Left ventricle myocardium superior (tissue), 1 donor: ENCODE measurements around the gene DAAM1. TPM values are rescaled to one million over a fixed set of nuclear protein-coding genes. Genes with fewer than 3 reads are reported as not detected.
A peak's percentile ranks its signal among the peaks of the same experiment; 100 is the strongest.

Source experiments
- ATAC-seq: fragments of 200-7000 bp; cut with Tn5 transposase; one replicate; pipeline ENCODE4 v1.9.1; 2020; ENCODE audit warnings: mild to moderate bottlenecking, moderate library complexity
- DNase-seq: peaks from one replicate; pipeline ENCODE4 v3.0.0-alpha.2; 2020
- intact Hi-C: fragments of 100-400 bp; cut with micrococcal nuclease; formaldehyde crosslinking; loops from one replicate; pipeline ENCODE4 v1.11.0; 2022
- total RNA-seq: library from RNA; stranded (reverse); fragmentation: NEBNext Ultra II Directional; extraction: Animal tissue kit (Norgen Biotek cat#: 25700); gene quantifications from one replicate; pipeline ENCODE4 v1.2.1, GENCODE V29; 2021
- donor health status: DM: no; HTN: yes; CAD: no; lungs with severe emphysema.

Gene DAAM1
- total RNA-seq, 1 donor from 2014 or later: 111 TPM

GRCh38 chr14:59247801-59248584 is 59.5 kb downstream of the DAAM1 start:
- no peak for DNase-seq
- ATAC-seq: no peak
- intact Hi-C loops: no loop called here

- intact Hi-C loops: no loop called here
- ATAC-seq: no peak
- DNase-seq: no peak
These were observed 60.6 kb downstream of the DAAM1 start for GRCh38 chr14:59249029-59249428.

GRCh38 chr14:59251811-59252771 is 63.6 kb downstream of the DAAM1 start:
- no peak for ATAC-seq

GRCh38 chr14:59252772-59253500 is 64.5 kb downstream of the DAAM1 start:
- intact Hi-C loops: no loop called here
- ATAC-seq (no peak), DNase-seq (no peak)

More at GRCh38 chr14:59251811-59252771, 63.6 kb downstream of the DAAM1 start:
- DNase-seq: no peak
- intact Hi-C loops: no loop called here

- intact Hi-C loops: no loop called here
- ATAC-seq (peak; percentile 32), DNase-seq (no peak)
These were observed 65.1 kb downstream of the DAAM1 start for GRCh38 chr14:59253527-59253926.

DNA sequence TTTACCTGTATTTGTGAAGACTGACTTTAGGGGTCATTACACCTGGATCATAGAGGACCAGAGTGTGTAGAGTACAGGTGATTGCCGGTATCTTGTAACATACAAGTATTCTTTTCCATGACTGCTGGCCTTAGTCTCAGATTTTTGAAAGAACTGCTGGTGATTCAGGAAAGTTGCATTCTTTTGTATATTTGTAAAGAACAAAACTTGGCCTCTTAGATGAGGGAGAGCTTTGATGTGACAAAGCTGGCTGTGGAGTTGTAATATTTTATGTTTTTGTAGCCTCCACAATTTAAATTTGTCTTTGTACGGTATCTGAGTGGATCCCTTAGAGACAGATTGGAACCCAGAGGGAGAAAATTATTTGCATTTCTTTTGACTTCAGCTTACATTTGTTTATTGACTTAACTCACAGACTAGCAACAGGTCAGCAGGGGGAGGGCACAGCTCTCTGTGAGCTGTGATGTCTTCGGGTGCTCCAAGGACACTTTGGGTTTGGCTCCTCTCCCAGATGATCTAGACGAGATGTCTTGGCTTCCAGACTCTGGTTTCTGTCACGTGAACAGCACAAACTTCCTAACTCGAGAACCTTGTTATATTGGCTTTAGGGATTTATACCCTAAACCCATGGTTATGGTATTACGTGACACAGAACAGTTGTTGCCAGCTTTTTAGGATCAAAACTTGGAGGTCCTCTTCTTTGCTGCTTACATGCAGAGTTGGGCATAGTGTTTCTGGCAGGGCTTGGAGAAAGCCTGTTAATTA is 65.9 kb downstream of the DAAM1 start:
- DNase-seq: peak; percentile 73
- ATAC-seq: peak; percentile 93
- intact Hi-C loops: no loop called here

DNA sequence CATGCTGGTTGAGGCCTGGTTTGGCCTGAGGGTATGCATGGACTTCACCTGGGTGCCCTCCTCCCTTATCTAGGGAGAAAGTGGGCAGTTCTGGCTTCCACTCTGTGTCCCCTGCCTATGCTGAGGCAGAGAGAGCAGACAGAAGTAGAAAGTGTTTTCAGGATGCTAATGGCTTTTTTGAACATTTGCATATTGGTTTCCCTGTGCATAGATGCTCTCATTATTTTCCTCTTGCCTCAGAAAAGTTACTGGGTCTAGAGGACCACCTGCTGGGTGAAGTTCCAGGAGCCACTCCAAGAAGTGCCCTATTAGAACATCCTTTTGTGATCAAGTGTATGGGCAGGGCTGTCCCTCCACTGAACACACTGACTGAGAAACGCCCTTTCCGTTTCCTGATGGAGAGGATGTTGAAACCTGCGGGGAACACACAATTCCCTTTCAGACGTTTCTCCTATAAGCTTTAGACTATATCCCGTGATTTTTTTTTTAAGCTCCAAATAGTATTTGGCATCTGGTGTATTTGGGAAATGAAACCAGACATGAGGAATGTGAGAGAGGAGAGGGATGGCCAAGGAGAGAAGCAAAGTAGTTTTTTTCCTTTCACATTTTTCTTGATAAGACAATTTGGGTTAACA is 66.6 kb downstream of the DAAM1 start:
- intact Hi-C loops: no loop called here
- ATAC-seq: peak; percentile 71
- no peak for DNase-seq

GRCh38 chr14:59256331-59256730 is 67.9 kb downstream of the DAAM1 start:
- intact Hi-C loops: no loop called here
- no peak for DNase-seq
- no peak for ATAC-seq

- intact Hi-C loops: no loop called here
- DNase-seq: no peak
These were observed 72.9 kb downstream of the DAAM1 start for GRCh38 chr14:59261334-59261733.

DNA sequence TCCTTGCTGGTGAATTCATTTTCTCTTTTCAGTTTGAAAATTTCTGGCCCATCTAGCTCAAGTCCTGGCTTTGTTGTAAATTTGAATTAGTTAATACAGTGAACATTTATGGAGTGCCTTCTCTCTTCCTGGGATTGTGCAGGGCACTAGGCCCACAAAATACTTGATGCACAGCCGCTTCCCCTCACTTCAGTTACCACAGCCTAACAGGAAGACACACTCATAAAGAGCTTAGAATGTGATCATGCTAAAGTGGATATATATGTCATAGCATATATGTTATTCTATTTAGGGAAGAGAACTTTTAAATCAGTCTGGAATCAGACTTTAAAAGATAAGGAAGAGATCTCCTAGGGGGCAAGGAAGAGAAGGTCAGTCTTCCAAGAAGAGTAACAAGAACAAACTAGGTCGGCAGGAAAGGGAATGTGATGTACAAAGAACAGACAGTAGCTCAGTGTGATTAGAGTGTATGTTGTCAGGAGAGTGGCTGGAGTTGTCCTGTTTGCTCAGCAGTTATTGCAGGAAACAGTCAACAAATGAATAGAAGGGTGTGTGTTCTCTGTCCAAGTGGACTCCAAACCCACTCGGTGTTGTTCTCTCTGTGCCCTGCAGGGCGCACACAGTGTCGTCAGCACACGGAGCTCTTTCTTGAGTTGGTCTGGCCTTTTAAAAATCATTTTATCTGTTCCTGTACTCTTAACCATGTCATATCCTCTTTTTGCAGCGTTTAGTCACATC is 74.4 kb downstream of the DAAM1 start:
- peak; percentile 70 for ATAC-seq
- DNase-seq: no peak
- intact Hi-C loops: no loop called here

More at GRCh38 chr14:59261334-59261733, 72.9 kb downstream of the DAAM1 start:
- no peak for ATAC-seq

- DNase-seq (no peak), ATAC-seq (no peak)
- intact Hi-C loops: no loop called here
These were observed 77.3 kb downstream of the DAAM1 start for GRCh38 chr14:59265808-59266207.

DNA sequence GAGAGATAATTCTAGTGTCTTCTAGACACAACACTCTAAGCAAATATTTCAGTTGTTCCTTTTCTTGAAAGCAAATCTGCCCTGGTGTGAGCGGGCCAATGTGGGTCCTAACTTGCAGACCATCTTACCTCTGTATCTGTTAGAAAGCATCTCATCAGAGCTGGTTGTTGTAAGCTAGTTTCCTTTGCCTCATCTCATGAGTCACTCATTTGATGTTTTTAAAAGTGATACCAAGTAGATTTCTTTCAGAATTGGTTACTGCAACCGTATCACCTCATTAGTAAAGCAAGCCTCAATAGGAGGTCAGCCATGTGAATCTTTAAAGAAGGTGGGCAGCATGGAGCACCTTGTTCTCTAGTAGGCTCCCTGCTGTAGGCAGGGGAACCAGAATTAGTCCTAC is 78.6 kb downstream of the DAAM1 start:
- DNase-seq (no peak), ATAC-seq (no peak)
- intact Hi-C loops: no loop called here

DNA sequence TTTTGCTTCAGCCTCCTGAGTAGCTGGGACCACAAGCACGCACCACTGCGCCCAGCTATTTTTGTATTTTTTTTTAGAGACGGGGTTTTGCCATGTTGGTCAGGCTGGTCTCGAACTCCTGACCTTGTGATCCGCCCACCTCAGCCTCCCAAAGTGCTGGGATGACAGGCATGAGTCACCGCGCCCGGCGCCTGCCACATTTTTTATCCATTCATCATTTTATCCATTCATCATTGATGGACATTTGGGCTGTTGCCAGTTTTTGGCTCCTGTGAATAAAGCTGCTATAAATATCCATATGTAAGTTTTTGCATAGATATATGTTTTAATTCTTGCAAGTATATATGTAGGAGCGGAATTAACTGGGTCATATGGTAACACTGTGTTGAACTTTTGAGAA is 79.5 kb downstream of the DAAM1 start:
- intact Hi-C loops: no loop called here
- no peak for ATAC-seq

GRCh38 chr14:59268858-59269257 is 80.4 kb downstream of the DAAM1 start:
- ATAC-seq (no peak), DNase-seq (no peak)
- intact Hi-C loops: no loop called here

More for the DNA sequence above, 79.5 kb downstream of the DAAM1 start:
- no peak for DNase-seq

GRCh38 chr14:59269466-59269865 is 81.0 kb downstream of the DAAM1 start:
- no peak for ATAC-seq

GRCh38 chr14:59271256-59271655 is 82.8 kb downstream of the DAAM1 start:
- DNase-seq: no peak
- ATAC-seq: no peak
- intact Hi-C loops: no loop called here

More at GRCh38 chr14:59269466-59269865, 81.0 kb downstream of the DAAM1 start:
- intact Hi-C loops: no loop called here
- DNase-seq: no peak

DNA sequence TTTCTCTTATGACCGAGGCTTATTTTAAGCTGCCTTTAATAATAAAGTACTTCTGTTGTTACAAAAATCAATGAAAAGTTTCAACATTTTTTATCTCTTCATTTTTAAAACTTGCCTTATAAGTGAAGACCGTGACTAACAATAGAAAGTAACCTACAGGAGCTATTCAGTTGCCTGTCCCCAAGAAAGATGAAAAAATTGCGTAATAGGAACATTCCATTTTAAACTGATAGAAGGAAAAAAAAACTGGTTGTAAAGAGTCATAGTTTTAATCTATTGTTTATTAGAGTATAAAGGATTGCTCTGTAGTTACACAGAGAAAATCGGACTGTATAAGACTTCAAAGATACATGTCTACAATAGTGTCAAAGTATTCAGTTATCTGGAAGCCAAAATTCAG is 83.3 kb downstream of the DAAM1 start:
- intact Hi-C loops: no loop called here
- DNase-seq (no peak), ATAC-seq (no peak)

- intact Hi-C loops: no loop called here
- ATAC-seq (no peak), DNase-seq (no peak)
These were observed 84.2 kb downstream of the DAAM1 start for GRCh38 chr14:59272633-59273032.
